Measurements from ENCODE around the gene FMR1. TPM values are rescaled to one million over a fixed set of nuclear protein-coding genes. Genes with fewer than 3 reads are reported as not detected.

FMR1 gene
- total and polyA plus RNA-seq, 2 experiments from 2014 or later: 35.1 to 53.6 TPM

DNA sequence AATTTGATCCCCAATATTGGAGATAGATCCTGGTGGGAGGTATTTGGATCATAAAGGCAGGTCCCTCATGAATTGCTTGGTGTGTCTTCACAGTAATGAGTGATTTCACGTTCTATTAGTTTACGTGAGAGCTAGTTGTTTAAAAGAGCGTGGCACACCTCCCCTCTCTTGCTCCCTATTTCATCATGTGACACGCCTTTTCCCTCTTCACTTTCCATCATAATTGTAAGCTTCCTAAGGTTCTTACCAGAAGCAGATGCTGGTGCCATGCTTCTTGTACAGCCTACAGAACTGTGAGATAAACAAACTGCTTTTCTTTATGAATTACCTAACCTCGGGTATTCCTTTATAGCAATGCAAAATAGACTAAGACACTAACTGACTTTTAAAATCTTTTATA, 34.0 kb upstream of the FMR1 start:
- Histone ChIP-seq H3K4me2 (no peak overlapping the region), H3K36me3 (replicated peaks; ENCODE audit: insufficient read depth, low read depth) (no peaks in the 10 kb centered on the region), H3K4me3 (no peak overlapping the region), H2AFZ (no peak overlapping the region), H3K9me2 (replicated peaks; ENCODE audit: insufficient read depth) (no peaks in the 10 kb centered on the region), H3K4me1 (ENCODE audit: insufficient read depth) (no peaks in the 10 kb centered on the region), H3K79me2 (no peaks in the 10 kb centered on the region), H3K27ac (no peak overlapping the region), H3K27me3 (no peaks in the 10 kb centered on the region), H4K20me1 (ENCODE audit: insufficient read depth, poor library complexity, severe bottlenecking) (no peaks in the 10 kb centered on the region), H3K9me3 (ENCODE audit: low read depth) (no peaks in the 10 kb centered on the region)
- DNase-seq (ENCODE audit: low spot score): no peak
- TF ChIP-seq CTCF (IDR thresholded peaks at IDR 0.05; ENCODE audit: poor library complexity): no peak
- no peak for TF ChIP-seq EZH2phosphoT487 (IDR thresholded peaks at IDR 0.05; ENCODE audit: low read depth, severe bottlenecking, unreplicated experiment)
- no peak for TF ChIP-seq EZH2 (IDR thresholded peaks at IDR 0.05; ENCODE audit: borderline replicate concordance)
- WGBS (ENCODE audit: low lambda C conversion rate, missing lambda C conversion rate): 80% methylated on average over 5 of the region's 5 CpGs

DNA sequence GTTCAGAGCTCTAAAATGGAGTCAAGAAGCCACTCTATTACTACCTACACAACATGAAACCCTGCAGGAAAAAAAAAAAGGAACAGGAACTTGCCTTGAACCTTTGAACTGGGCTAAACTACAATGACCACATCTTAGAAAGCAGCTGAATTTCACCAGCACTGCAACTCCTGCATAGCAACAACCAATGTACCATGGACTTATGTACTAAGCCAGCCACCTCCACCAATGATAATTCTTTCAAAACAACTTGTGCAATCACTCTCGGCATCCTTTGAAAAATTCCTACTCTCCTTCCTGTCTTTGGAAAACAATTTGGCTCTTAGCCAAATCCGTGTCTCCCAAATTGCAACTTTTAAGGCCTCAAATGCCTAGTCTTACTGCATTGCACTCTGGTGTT, 26.8 kb upstream of the FMR1 start:
- Histone ChIP-seq H2AFZ (no peak overlapping the region), H3K27ac (peak overlapping the region; percentile 58), H3K27me3 (no peaks in the 10 kb centered on the region), H3K36me3 (replicated peaks; ENCODE audit: insufficient read depth, low read depth) (no peaks in the 10 kb centered on the region), H3K4me1 (ENCODE audit: insufficient read depth) (peaks cover 7% of the 10 kb centered on the region), H3K4me3 (no peak overlapping the region), H3K9me3 (ENCODE audit: low read depth) (no peaks in the 10 kb centered on the region), H3K9me2 (replicated peaks; ENCODE audit: insufficient read depth) (no peaks in the 10 kb centered on the region), H4K20me1 (ENCODE audit: insufficient read depth, poor library complexity, severe bottlenecking) (no peaks in the 10 kb centered on the region), H3K79me2 (no peaks in the 10 kb centered on the region), H3K4me2 (peak overlapping the region; percentile 54)
- peak; percentile 52 for DNase-seq (ENCODE audit: low spot score)
- no peak for TF ChIP-seq CTCF (IDR thresholded peaks at IDR 0.05; ENCODE audit: poor library complexity)
- TF ChIP-seq EZH2phosphoT487 (IDR thresholded peaks at IDR 0.05; ENCODE audit: low read depth, severe bottlenecking, unreplicated experiment): no peak
- TF ChIP-seq EZH2 (IDR thresholded peaks at IDR 0.05; ENCODE audit: borderline replicate concordance): no peak
- WGBS (ENCODE audit: low lambda C conversion rate, missing lambda C conversion rate): 41% methylated on average over 2 of the region's 2 CpGs

DNA sequence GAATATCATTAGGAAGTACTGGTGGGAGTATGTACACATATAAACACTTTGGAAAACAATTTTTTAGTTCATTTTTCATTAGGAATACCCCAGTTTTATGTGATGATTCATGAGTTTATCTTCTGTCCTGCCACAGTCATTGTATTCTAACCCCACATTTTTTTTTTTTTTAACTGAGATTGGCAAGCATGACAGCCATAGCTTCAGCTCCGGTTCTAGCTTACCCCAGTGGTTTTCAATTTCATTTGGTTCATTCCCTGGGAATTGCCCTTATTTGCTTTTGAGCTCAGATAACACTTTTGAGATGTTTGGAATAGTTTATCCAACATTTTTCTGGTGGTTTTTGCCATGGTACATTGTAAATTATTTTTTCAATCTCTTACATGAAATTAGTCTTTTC, 21.0 kb upstream of the FMR1 start:
- no peak overlapping the region for H3K4me2 ChIP-seq
- no peaks in the 10 kb centered on the region for H3K79me2 ChIP-seq
- H2AFZ ChIP-seq: no peak overlapping the region
- no peak for DNase-seq (ENCODE audit: low spot score)
- H3K27me3 ChIP-seq: no peaks in the 10 kb centered on the region
- TF ChIP-seq EZH2 (IDR thresholded peaks at IDR 0.05; ENCODE audit: borderline replicate concordance) (no peak), EZH2phosphoT487 (IDR thresholded peaks at IDR 0.05; ENCODE audit: low read depth, severe bottlenecking, unreplicated experiment) (no peak), CTCF (IDR thresholded peaks at IDR 0.05; ENCODE audit: poor library complexity) (no peak)
- WGBS (ENCODE audit: low lambda C conversion rate, missing lambda C conversion rate): 41% methylated on average over 1 of the region's 1 CpG
- no peaks in the 10 kb centered on the region for H3K36me3 ChIP-seq (replicated peaks; ENCODE audit: insufficient read depth, low read depth)
- no peaks in the 10 kb centered on the region for H4K20me1 ChIP-seq (ENCODE audit: insufficient read depth, poor library complexity, severe bottlenecking)
- H3K27ac ChIP-seq: no peak overlapping the region
- H3K9me2 ChIP-seq (replicated peaks; ENCODE audit: insufficient read depth): no peaks in the 10 kb centered on the region
- peaks cover 5% of the 10 kb centered on the region for H3K4me1 ChIP-seq (ENCODE audit: insufficient read depth)
- no peaks in the 10 kb centered on the region for H3K9me3 ChIP-seq (ENCODE audit: low read depth)
- no peak overlapping the region for H3K4me3 ChIP-seq

DNA sequence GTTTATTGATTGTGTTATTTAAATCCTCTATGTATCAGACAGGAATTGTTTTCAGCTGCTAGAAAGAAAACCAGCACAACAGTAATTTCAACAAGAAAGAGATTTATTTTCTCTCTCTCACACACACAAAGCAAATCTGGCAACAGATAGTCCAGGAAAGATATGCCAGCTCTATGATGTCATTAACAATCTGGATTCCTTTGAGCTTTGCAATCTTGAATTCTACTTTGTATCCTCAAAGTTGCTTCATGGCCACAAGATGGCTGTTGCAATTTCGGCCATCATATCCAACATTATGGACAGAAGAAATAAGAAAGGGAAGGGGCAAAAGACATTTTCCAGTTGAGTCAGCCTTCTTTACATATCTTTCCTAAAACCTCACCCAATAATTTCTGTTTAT, 19.8 kb upstream of the FMR1 start:
- H3K9me2 ChIP-seq (replicated peaks; ENCODE audit: insufficient read depth): no peaks in the 10 kb centered on the region
- no peak overlapping the region for H3K4me2 ChIP-seq

More for the DNA sequence above, 19.8 kb upstream of the FMR1 start:
- H3K79me2 ChIP-seq: no peaks in the 10 kb centered on the region
- no peaks in the 10 kb centered on the region for H3K36me3 ChIP-seq (replicated peaks; ENCODE audit: insufficient read depth, low read depth)
- TF ChIP-seq CTCF (IDR thresholded peaks at IDR 0.05; ENCODE audit: poor library complexity) (no peak), EZH2phosphoT487 (IDR thresholded peaks at IDR 0.05; ENCODE audit: low read depth, severe bottlenecking, unreplicated experiment) (no peak), EZH2 (IDR thresholded peaks at IDR 0.05; ENCODE audit: borderline replicate concordance) (no peak)
- no peak for DNase-seq (ENCODE audit: low spot score)
- no peaks in the 10 kb centered on the region for H3K27me3 ChIP-seq
- no peak overlapping the region for H3K4me3 ChIP-seq
- peaks cover 5% of the 10 kb centered on the region for H3K4me1 ChIP-seq (ENCODE audit: insufficient read depth)
- WGBS (ENCODE audit: low lambda C conversion rate, missing lambda C conversion rate): 70% methylated on average over 1 of the region's 1 CpG
- no peaks in the 10 kb centered on the region for H3K9me3 ChIP-seq (ENCODE audit: low read depth)
- no peak overlapping the region for H2AFZ ChIP-seq
- H4K20me1 ChIP-seq (ENCODE audit: insufficient read depth, poor library complexity, severe bottlenecking): no peaks in the 10 kb centered on the region
- no peak overlapping the region for H3K27ac ChIP-seq
